Osteocyte (in vitro differentiated cells): ENCODE measurements around the gene NOS1AP. TPM values are rescaled to one million over a fixed set of nuclear protein-coding genes. Genes with fewer than 3 reads are reported as not detected.

Experiments
- DNase-seq: peaks from one replicate; pipeline ENCODE4 v3.0.0; 2021; ENCODE audit warnings: mixed read lengths; ENCODE audit not compliant: unreplicated experiment; ENCODE audit errors: extremely low spot score
- H3K27ac Mint-ChIP-seq: one replicate; pipeline ENCODE4 v1.8.0; 2021; ENCODE audit warnings: mild to moderate bottlenecking, mixed read lengths; ENCODE audit not compliant: unreplicated experiment
- H3K27me3 Mint-ChIP-seq: one replicate; pipeline ENCODE4 v1.8.0; 2021; ENCODE audit warnings: mixed read lengths; ENCODE audit not compliant: unreplicated experiment
- H3K36me3 Mint-ChIP-seq: one replicate; pipeline ENCODE4 v1.8.0; 2021; ENCODE audit warnings: mixed read lengths; ENCODE audit not compliant: unreplicated experiment
- H3K4me1 Mint-ChIP-seq: one replicate; pipeline ENCODE4 v1.8.0; 2021; ENCODE audit warnings: mixed read lengths; ENCODE audit not compliant: unreplicated experiment
- H3K4me3 Mint-ChIP-seq: one replicate; pipeline ENCODE4 v1.8.0; 2021; ENCODE audit warnings: mild to moderate bottlenecking, moderate library complexity, mixed read lengths; ENCODE audit not compliant: unreplicated experiment
- H3K9me3 Mint-ChIP-seq: one replicate; pipeline ENCODE4 v1.8.0; 2021; ENCODE audit warnings: mixed read lengths; ENCODE audit not compliant: unreplicated experiment
- total RNA-seq: library from RNA; stranded (reverse); gene quantifications from 2 replicates; pipeline ENCODE4 v1.2.1, GENCODE V29; 2021
- TF ChIP-seq, protein P1 (sequence below): fragments of 200-600 bp; sonication (generic); IDR thresholded peaks from 2 replicates; pipeline ENCODE4 v1.5.0; 2021; ENCODE audit warnings: antibody characterized with exemption, mild to moderate bottlenecking, moderate library complexity

The NOS1AP gene
- total RNA-seq, 1 donor from 2014 or later, result 2.5 TPM

DNA sequence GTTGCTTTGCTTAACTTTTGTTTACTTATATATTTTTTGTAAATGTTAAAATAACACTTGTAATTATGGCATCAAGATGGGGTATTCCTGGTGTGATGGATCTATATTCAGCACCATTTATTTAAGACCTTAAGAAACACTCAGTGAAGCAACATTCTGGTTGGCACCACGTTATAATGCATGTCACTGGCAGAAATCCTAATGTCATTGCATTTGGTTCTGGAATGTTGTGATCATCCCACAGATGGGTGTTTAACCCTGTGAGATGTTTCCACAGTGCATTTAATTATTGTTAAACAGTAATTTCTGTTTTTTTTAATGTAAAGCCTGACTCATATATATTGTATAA, 116.5 kb downstream of the NOS1AP start:
- Mint-ChIP-seq H3K27ac (no peak overlapping the region), H3K27me3 (no peaks in the 10 kb centered on the region), H3K36me3 (no peaks in the 10 kb centered on the region), H3K4me3 (no peak overlapping the region), H3K4me1 (peaks cover 16% of the 10 kb centered on the region), H3K9me3 (peaks cover 6% of the 10 kb centered on the region)
- TF ChIP-seq, protein P1, sequence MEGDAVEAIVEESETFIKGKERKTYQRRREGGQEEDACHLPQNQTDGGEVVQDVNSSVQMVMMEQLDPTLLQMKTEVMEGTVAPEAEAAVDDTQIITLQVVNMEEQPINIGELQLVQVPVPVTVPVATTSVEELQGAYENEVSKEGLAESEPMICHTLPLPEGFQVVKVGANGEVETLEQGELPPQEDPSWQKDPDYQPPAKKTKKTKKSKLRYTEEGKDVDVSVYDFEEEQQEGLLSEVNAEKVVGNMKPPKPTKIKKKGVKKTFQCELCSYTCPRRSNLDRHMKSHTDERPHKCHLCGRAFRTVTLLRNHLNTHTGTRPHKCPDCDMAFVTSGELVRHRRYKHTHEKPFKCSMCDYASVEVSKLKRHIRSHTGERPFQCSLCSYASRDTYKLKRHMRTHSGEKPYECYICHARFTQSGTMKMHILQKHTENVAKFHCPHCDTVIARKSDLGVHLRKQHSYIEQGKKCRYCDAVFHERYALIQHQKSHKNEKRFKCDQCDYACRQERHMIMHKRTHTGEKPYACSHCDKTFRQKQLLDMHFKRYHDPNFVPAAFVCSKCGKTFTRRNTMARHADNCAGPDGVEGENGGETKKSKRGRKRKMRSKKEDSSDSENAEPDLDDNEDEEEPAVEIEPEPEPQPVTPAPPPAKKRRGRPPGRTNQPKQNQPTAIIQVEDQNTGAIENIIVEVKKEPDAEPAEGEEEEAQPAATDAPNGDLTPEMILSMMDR, result no peak
- DNase-seq, result no peak

DNA sequence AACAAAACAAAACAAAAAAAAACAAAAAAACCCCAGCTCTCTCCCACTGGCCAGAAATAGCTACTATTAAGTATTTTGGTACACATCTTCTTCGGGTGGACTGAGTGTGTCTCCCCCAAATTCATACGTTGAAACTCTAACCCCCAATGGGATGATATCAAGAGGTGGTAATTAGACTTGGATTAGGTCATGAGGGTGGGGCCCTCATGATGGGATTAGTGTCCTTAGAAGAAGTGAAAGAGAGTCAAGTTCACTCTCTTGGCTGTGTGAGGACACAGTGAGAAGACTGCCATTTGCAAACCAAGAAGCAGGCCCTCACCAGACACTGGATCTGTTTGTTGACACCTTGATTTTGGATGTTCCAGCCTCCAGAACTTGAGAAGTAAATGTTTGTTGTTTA, 116.9 kb downstream of the NOS1AP start:
- no peak for DNase-seq

DNA sequence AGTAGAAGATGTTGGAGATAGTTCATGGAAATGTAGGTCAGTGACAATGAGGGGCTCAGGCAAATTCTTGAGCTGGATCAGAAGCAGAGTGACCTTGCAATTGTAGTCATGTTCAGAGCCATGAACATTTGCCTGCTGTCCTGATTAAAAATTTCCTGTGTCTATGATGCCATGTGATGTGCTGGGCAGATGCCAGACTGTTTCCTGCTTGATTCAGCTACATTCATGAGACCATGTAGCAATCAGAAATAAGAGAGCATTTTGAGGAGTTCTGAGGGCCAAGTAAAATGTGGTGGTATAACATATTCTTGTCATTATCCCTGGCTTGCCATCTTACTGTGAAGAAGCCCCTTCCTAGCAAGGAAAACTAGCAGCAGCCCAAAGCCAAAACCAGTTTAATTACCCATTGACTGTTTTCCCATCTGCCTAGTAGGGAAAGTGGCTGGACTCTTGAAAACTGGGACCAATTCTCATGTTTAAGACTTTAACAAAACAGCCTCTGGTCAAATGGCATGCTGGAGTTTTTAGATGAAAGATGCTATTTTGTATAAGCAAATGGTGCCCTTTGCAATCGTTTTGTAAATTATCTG, 118.3 kb downstream of the NOS1AP start:
- DNase-seq, result no peak
- H3K9me3 Mint-ChIP-seq, result peaks cover 6% of the 10 kb centered on the region
- TF ChIP-seq, protein P1, result no peak
- H3K4me3 Mint-ChIP-seq, result no peak overlapping the region
- no peak overlapping the region for H3K27ac Mint-ChIP-seq
- H3K4me1 Mint-ChIP-seq, result peaks cover 16% of the 10 kb centered on the region
- no peaks in the 10 kb centered on the region for H3K27me3 Mint-ChIP-seq
- H3K36me3 Mint-ChIP-seq, result no peaks in the 10 kb centered on the region

More for the DNA sequence above, 116.9 kb downstream of the NOS1AP start:
- Mint-ChIP-seq H3K27me3 (no peaks in the 10 kb centered on the region), H3K4me3 (no peak overlapping the region), H3K27ac (no peak overlapping the region), H3K9me3 (peaks cover 6% of the 10 kb centered on the region), H3K4me1 (peaks cover 16% of the 10 kb centered on the region), H3K36me3 (no peaks in the 10 kb centered on the region)
- TF ChIP-seq, protein P1, result no peak

DNA sequence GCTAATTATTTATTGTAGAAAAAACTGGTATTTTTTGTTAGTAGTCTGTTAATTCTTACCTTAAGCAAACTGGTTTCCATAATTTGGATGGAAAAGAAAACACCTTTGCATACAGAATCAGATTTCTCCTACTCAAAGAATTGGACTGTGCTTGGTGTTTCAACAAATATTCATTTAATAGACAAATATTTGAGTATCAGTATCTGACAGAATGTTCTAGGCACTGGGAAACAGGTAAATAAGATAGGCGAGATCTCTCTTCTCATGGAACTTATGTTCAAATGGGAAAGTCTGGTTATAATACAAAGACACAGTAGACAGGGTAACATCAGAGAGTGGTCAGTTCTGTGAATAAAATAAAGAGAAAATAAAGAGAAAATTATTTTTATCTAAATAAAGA, 119.9 kb downstream of the NOS1AP start:
- no peaks in the 10 kb centered on the region for H3K36me3 Mint-ChIP-seq
- H3K9me3 Mint-ChIP-seq, result peaks cover 6% of the 10 kb centered on the region
- TF ChIP-seq, protein P1, result no peak
- H3K4me3 Mint-ChIP-seq, result no peak overlapping the region
- no peaks in the 10 kb centered on the region for H3K27me3 Mint-ChIP-seq
- H3K27ac Mint-ChIP-seq, result no peak overlapping the region
- peaks cover 16% of the 10 kb centered on the region for H3K4me1 Mint-ChIP-seq
- no peak for DNase-seq

DNA sequence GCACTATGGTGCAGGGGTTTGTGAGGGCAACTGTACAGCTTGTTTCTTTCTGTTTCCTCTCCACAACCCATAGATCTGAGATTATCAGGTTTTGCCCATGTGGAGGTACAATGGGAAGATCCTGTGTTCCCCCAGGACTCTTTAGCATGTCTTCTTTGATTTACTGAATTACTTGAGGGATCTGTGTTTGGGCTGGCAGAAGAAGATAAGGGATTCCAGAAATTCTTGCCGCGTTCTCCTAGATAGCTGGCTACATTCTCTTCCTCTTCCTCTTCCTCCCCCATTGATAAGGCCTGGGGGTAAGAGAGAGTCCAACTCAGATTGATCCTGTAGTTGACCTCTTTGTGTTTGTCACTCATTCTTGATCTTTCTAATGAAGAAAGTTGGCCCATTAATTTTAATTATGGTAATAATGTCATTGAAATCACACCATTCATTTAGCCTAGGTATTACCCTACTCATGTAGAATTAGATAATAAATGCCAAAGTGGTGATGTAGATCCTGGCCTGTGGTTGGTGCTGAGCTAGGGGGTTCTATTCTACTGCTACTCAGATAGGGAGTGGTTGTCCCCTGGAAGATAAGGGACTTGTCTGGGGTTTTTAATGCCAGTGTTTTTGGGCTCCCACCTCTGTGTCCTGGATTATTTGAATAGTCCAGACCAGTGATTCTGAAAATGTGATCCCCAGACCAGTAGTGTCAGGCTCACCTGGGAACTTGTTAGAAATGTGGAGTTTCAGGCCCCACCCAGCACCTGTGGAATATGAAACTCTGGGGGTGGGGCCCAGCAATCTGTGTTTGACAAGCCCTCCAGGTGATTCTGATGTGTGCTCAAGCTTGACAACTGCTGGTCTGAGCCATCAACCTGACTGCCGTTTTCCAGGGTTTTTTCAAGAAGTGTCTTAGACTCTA, 122.2 kb downstream of the NOS1AP start:
- Mint-ChIP-seq H3K9me3 (no peaks in the 10 kb centered on the region), H3K4me1 (peaks cover 3% of the 10 kb centered on the region), H3K27me3 (peaks cover 6% of the 10 kb centered on the region), H3K27ac (no peak overlapping the region), H3K4me3 (no peak overlapping the region), H3K36me3 (no peaks in the 10 kb centered on the region)
- DNase-seq, result no peak
- TF ChIP-seq, protein P1, result no peak
